Astrocyte of the hippocampus (primary cell): ENCODE data around the gene POLG2.
"Not testable (repeated sequence)": the region's sequence is repeated elsewhere in the genome, so short reads cannot be mapped to it uniquely, and the experiment has no call there.

Experiments used
- DNase-seq: peaks from one replicate; pipeline ENCODE4 v3.0.0; 2011; ENCODE audit warnings: low read depth, low spot score

POLG2 gene

GRCh38 chr17:64484380-64484779 is 12.5 kb downstream of the POLG2 start:
- DNase-seq = no peak

GRCh38 chr17:64480951-64481350 is 15.9 kb downstream of the POLG2 start:
- DNase-seq = peak; percentile 2

- DNase-seq = no peak
Observed at GRCh38 chr17:64477849-64478248, 19.0 kb downstream of the POLG2 start.

GRCh38 chr17:64472564-64472963 is 24.3 kb downstream of the POLG2 start:
- DNase-seq = no peak

- DNase-seq = no peak
Observed at GRCh38 chr17:64471440-64471839, 25.4 kb downstream of the POLG2 start.

- peak; percentile 56 for DNase-seq
Observed at GRCh38 chr17:64470625-64471024, 26.2 kb downstream of the POLG2 start.

- not testable (repeated sequence) for DNase-seq
Observed at GRCh38 chr17:64466834-64467233, 30.0 kb downstream of the POLG2 start.

GRCh38 chr17:64466019-64466735 is 30.7 kb downstream of the POLG2 start:
- no peak for DNase-seq

GRCh38 chr17:64461788-64462187 is 35.1 kb downstream of the POLG2 start:
- DNase-seq = no peak

GRCh38 chr17:64460955-64461354 is 35.9 kb downstream of the POLG2 start:
- DNase-seq = peak; percentile 34

GRCh38 chr17:64459818-64460217 is 37.0 kb downstream of the POLG2 start:
- DNase-seq = not testable (repeated sequence)

- DNase-seq = peak; percentile 77
Observed at GRCh38 chr17:64459284-64459747, 37.5 kb downstream of the POLG2 start.

GRCh38 chr17:64458756-64459155 is 38.1 kb downstream of the POLG2 start:
- DNase-seq = no peak

GRCh38 chr17:64457156-64457555 is 39.7 kb downstream of the POLG2 start:
- peak; percentile 80 for DNase-seq

- DNase-seq = no peak
Observed at GRCh38 chr17:64455993-64456885, 40.6 kb downstream of the POLG2 start.

GRCh38 chr17:64449545-64449944 is 47.3 kb downstream of the POLG2 start:
- DNase-seq = no peak

- DNase-seq = peak; percentile 79
Observed at GRCh38 chr17:64448665-64449512, 48.0 kb downstream of the POLG2 start, which contains the start of gene MILR1. TSS of gene MILR1 (plus strand) at chr17:64449115. CDS start at chr17:64449169, 54 bp downstream.

GRCh38 chr17:64447526-64447925 is 49.3 kb downstream of the POLG2 start:
- DNase-seq = no peak

GRCh38 chr17:64443086-64443760 is 53.6 kb downstream of the POLG2 start:
- no peak for DNase-seq

- no peak for DNase-seq
Observed at GRCh38 chr17:64442541-64442971, 54.3 kb downstream of the POLG2 start.
